Urothelium cell line (cell line): ENCODE measurements around the gene INSL3.
A peak's percentile ranks its signal among the peaks of the same experiment; 100 is the strongest.

ENCODE experiments used
- DNase-seq: peaks from one replicate; pipeline ENCODE4 v3.0.0; 2011; ENCODE audit warnings: low spot score, mixed read lengths
- FAIRE-seq: peaks from 2 replicates; lab custom pipeline; 2011; peaks lifted over from hg19 to GRCh38; lab: Jason Lieb, UNC

The INSL3 gene

DNA sequence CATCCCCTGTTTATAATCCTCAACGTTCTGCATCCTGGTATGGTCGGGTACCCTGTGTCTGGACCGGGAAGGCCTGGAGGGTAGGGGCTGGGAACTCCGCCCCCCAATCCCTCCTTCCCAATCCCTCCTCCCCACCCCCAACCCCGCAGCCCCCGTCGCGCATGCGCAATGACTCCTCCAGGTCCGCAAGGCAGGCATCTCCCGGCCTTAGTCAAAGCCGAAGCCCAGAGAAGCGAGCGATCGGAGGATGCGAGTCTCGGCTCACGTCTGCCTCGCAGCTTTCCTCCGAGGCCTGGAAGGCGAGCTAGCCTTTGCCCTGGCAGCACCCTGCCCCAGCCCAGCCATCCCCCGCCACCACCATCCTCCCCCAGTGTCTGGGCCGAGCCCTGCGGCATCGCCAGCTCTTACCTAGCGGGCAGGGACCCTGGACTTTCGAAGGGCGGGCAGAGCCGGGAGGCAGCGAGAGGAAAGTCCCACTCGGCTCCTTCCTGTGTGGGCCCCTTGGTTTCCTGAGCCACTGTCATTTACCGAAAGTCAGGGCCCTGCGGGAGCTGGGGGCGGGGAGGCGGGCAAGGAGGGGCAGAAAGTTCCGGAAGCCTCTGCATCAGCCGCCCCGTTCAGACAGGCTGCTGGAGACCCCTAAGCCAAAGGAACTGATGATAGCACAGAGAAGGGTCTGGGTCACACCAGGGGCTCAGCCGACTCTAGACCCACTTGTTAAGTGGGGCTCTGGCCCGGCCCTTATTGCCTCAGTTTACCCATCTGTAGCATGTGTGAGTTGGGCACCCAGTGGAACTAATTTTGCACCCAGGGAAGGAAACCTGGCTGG, 26.4 kb upstream of the INSL3 start, which contains the start of gene JAK3:
TSS of gene JAK3 (minus strand) at position 445 of the 829 bp plus-strand sequence. CDS start 3,565 bp downstream, outside the sequence.
- FAIRE-seq (no peak), DNase-seq (peak; percentile 72)

DNA sequence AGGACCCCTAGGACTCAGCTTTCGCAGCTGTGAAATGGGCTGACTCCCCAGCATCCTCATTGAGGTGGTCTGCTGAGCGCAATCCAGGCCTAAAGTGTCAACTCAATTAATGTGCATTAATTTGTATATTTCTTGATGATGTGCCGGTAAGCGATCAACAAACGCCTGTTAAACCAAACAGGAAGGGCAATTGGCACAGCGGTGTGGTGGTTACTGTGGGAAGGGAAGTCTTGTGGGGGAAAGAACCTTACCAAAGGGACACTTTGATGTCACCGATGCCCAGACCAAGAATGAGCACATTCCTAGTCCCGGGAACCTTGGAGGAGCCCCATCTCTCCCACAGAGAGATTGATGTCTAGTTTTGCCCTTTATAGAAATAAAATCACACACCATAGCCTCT, 24.8 kb upstream of the INSL3 start:
- no peak for FAIRE-seq
- no peak for DNase-seq

DNA sequence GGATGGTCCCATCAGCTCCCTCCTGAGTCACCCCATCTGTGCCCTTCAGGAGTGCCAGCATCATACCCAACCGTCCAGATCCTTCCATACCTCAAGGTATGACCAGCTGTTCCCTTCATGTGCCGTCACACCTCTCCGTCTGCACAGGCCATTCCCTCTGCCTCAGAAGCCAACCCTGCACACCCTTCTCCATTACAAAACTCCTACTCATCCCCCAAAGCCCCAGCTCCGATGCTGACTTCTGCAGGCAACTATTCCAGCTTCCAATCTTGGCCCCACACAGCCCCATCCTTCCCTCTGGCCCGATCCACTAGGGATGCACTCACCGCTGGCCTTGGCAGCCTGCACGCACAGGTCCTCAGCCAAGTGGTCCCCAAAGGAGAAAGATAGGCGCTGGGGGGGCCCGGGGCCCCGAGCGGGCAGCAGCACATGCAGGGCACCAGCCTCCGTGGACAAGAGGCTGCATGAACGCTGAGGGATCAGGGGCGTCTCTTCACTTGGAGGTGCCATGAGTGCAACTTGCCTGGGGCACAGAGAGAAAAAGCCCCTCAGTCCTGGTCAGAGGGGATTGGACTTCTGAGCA, 22.7 kb upstream of the INSL3 start:
- FAIRE-seq (no peak), DNase-seq (no peak)

DNA sequence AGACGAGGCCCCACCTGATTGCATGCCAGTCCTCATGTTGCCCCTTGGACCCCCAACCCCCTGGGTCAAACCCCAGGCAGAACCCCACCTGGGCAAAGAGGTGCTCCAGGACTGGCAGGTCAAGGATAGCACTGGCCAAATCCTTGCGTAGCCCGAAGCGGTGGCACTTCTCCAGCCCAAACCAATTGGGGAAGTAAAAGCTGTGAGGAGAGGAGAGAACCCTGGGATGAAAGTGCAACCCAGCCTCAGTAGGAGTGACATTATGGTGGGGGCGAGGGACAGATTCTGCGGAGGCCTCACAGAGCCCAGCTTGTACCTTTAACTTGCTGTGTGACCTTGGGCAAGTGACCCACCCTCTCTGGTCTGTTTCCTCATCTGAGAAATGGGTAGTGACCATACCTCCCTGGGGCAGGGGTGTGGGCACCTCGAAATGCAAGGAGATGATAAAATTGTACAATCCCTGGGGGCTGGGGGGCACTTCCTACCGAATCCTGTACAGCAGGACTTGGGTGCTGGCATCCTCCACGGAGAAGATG, 22.0 kb upstream of the INSL3 start:
- DNase-seq (no peak), FAIRE-seq (no peak)

DNA sequence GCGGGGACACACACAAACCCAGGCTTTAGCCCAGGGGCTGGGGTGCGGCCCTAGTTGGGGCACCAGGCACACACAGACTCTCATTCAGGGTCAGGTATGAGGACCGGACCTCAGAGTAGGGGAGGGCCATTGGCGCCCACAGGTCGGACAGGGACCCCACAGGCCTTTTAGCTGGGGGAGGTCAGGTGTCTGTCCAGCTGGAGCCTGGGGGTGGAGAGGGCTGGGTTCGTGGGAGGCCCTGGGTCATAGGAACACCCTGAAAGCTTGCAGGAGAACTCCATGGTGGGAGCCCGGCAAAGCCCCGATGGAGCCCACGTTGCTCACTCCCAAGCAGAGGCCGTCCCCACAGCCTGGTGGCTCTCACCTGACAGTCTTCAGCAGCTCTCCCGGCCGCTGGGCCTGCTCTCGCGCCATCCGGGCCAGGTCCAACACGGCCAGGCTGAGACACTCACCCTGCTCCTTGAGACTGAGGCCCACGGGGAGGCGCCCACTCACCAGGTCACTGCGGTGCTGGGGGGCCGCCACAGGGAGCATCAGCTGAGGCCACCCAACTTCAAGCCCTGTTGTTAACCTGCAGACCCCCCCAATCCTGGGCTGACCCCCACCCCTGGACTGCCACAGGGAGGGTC, 21.5 kb upstream of the INSL3 start:
- FAIRE-seq (no peak), DNase-seq (no peak)

DNA sequence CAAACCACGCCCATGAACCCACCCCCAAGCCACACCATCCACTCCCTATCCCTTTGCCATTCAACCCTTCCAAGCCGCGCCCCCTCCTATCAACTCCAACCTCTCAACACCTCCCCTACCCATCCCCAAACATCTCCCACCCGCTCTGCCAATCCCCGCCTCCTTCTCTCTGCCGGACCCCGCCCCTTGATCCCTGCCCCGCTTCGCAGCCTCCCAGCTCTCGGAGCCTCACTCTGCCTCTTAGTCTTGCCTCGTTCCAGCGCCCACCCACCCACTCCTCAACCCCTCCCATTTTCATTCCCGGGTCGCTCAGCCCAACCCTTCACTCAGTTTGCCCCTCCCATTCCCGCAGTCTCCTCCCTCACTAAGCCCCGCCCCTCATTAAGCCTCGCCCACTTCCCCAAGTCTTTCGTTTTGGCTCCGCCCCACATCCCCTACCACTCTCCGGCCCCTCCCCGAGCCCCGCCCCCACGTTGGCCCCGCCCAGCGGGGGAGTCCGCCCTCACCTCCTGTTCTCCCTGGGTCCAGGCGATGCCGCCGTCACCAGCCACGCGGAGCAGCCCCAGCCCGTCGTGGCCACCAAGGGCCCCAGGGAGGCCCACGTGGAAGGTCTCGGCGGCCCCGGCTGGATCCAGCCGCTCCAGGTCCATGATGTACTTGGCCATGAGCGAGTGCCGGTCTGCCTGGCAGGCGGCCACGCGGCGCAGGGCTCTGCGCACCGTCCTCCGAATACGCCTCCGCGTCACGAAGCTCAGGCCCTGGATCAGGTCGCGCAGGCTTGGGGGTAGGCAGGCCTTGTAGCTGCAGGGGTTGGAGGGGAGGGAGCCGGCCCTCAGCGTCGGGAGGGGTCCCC, 20.7 kb upstream of the INSL3 start:
- DNase-seq (peak; percentile 67), FAIRE-seq (no peak)

DNA sequence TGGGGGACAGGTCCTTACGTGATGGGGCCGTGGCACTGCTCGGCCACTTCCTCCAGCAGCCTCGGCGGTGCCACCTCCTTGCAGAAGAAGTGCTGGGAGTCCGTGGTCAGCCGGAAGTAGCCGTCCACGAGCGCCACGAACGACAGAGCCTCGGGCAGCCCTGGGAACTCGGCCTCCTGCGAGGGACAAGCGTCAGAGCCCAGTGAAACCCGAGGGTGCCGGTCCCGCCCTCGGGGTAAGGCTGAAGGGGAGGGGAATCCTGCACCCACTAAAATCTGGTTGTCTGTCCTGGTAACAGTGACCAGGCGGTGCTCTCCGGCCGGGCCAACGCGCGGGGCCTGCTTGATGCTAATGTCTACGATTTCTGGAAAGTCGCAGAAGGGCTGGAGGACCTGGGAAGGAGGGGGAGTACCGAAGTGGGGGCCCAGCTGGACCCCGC, 20.1 kb upstream of the INSL3 start:
- DNase-seq (no peak), FAIRE-seq (no peak)

DNA sequence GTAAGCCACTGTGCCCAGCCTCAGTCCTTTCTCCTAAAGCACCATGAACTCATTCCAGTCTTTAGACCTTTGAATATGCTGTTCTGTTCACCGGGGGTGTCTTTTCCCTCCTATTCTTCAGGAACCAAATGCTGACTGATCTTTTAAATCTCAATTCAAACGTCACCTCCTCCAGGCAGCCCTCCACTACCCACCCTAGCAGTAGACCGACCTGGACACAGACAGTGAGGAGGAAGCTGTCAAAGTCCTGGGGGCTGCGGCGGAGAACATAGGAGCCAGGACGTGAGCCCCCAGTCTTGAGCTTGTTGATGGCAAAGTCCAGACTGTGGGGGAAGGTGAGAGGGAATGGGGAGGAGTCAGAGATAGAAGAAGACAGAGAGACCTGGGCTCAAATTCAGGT, 18.7 kb upstream of the INSL3 start:
- DNase-seq, result no peak
- FAIRE-seq, result no peak

DNA sequence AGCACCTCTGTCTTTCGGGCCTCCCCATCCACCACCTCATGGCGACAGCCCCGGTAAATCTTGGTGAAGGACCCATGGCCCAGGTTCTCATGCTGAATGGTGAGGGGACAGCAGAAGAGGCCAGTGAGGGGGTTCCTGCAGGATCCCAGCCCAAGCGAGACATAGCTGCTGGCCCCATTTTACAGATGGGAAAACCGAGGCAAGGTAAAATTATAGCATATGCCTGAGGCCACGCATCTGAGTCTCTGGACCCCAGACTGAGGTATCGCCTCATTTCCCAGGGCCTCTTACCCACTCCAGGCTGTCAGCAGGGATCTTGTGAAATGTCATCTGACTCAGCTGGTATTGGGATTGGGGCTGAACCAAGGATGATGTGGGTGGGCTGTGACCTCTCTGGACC, 16.7 kb upstream of the INSL3 start:
- FAIRE-seq, result no peak
- no peak for DNase-seq

DNA sequence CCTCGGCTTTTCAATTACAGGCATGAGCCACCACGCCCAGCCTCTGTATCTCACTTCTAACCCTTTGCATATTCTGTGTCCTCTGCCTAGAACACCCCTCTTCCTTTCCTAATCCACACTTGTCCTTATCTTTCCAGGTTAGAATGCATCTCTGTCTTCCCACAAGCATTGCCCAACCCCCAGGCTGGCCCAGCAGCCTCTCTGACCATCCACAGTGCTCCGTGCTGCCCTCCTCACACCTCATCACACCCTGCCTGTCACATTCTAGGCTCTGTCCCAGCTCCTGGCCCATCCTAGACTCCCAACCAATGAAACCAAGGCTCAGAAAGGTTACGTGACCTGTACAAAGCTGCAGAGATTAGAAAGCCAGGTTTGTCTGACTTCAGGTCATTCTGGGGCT, 15.2 kb upstream of the INSL3 start:
- FAIRE-seq (no peak), DNase-seq (no peak)

DNA sequence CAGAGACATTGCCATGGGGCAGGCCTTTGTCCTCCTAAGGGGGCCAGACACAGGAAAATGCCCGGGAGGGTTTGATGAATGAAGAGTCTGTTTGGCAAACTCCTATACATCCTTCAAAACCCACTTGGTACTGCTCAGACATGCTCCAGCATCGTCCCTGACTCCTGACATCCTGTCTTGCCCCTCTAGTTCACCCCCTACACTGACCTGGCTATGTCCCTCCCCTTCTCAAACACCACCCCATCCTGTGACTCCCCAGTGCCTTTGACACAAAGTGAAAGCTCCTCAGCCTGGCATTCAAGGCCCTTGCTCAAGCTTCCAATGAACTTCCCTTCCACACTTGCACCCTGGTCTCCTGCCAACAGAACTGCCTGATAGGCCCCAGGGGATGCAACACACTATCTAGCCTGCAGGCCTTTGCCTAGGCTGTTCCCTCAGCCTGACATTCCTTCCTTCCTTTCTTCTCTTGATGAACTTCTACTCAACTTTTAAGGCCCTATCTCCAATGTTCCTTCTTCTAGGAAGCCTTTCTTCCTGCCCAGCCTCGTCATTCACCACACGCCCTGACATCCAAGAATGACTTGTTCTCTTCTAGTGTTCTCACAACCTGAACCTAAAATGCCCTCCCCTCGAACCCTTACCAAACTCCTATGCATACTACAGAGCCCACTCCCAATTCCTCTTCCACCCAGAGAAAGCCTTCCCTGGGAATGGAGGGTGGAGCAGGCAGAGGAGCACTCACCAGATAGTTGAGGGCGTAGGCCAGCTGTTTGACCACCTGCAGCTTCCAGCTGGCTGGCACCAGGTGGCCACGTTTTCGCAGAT, 14.1 kb upstream of the INSL3 start:
- no peak for FAIRE-seq
- no peak for DNase-seq

DNA sequence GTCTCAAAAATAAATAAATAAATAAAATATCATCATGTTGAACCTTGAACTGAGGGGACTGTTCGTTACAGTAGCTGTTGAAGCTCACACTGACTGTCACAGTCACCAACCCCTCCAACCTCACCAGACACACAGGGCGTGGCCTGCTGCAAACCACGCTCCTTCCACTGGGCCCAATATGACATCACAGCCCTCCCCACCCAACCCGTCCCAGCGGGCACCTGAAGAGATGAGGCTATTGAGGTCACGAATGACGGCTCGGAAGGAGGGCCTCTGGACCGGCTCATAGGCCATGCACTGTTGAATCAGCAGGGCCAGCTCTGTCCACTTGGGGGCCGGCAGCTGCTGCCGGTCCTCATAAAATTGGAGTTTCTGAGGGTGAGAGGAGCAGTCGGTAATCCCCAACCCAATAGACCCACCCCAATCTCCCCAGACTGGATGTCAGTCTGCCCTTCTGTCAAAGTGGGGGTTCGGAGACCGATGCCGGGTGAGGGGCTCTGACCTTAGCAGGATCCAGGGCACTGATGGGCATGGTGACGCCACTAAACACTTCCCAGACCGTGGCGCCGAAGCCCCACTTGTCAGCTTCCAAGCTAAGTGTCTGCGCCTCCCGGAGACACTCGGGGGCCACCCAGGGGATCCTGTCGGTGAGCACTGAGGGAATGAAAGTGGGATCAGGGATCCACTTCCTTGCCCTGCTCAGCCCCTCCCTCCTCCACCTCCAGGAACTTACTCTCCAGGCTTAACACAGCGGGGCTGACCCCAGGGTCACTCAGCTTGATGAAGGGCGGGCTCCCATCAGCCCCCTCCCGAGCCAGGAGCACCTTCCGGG, 13.2 kb upstream of the INSL3 start:
- FAIRE-seq (no peak), DNase-seq (no peak)

DNA sequence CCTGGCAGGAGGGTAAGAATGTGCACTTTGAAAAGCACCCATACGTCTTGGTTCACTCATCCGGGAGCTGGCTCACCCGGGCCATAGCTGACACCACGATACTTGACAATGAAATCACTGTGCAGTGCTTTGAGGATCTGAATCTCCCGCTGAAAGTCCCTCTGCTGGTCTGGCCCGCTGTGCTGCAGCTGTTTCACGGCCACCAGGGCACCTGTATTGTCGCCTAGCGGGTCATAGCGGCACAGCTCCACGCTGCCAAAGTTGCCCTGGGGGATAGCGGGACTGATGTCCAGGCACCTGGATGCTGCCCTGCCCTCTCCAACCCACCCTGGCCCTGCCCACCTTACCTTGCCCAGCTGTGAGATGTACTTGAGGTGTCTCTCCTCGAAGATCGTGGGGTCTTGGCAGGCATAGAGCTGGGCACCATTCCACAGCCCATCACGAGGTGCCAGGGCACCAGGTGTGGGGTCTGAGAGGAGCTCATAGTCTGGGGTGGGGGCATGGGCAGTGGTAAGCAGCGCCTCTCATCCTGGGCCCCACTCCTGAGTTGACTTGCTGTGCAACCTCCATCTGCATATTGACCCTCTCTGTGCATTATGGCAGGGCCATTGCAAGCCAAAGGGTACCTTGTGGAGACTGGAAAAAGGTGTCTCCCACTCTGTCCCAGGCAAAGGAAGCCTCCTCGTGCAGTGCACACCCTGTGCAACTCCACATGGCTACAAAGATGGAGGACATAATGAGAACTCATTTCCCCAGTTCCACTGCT, 11.3 kb upstream of the INSL3 start:
- DNase-seq (no peak), FAIRE-seq (no peak)

DNA sequence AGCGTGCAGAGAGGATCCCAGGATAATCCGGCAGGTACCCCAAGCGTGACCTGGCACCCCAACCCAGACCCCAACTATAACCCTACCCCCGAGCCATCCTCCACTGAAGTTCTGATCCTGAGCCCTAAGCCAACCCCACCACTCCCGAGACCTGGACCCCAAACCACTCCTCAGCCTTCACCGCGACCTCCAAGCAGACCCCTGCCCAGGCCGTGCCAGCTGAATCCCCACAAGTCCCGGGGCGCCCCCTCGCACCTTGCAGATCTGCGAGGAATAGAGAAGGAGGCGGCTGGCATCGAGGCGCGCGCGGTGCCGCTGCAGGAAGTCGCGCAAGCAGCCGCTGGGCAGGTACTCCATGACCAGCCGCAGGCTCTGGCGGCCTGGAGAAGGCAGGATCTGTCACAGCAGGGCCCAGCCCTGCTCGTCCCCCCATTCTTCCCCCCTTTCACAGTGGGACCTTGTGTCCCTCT, 10.1 kb upstream of the INSL3 start:
- FAIRE-seq (no peak), DNase-seq (no peak)

DNA sequence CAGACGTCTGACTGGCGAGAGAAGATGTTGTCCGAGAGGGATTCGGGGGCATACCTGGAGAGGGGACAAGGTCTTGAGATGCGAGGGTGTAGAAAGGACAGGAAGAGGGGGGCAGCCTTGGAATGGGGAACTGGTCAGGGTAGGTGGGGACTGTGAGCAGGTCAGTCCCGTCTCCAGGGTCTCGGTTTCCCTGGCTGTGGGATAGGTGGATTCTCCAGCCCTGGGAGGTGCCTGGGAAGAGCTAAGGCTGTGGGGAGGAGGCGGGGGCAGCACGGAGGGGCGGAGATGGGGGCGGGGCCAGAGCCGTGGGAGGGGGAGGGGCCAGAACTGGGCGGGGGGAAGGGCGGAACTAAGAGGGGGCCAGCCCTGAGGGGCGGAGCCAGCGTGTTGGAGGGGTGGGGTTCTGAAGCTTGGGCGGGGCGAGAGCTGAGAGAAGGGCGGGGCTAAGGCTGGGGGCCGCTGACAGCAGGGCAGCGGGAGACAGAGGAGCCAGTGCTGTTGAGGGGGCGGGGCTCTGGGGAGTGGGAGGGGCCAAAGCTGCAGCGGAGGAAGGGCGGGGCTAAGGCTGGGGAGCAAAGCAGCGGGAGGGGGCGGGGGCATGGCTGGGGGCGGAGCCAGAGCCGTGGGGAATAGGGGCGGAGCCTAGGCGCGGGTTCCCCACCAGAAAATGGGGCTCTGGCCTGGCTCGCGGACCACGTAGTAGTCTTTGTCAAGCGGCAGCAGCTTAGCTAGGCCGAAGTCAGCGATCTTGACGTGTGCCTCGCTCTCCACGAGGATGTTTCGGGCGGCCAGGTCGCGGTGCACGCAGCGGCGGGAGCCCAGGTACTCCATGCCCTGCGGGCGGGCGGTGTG, 9.5 kb upstream of the INSL3 start:
- FAIRE-seq (no peak), DNase-seq (peak; percentile 72)

DNA sequence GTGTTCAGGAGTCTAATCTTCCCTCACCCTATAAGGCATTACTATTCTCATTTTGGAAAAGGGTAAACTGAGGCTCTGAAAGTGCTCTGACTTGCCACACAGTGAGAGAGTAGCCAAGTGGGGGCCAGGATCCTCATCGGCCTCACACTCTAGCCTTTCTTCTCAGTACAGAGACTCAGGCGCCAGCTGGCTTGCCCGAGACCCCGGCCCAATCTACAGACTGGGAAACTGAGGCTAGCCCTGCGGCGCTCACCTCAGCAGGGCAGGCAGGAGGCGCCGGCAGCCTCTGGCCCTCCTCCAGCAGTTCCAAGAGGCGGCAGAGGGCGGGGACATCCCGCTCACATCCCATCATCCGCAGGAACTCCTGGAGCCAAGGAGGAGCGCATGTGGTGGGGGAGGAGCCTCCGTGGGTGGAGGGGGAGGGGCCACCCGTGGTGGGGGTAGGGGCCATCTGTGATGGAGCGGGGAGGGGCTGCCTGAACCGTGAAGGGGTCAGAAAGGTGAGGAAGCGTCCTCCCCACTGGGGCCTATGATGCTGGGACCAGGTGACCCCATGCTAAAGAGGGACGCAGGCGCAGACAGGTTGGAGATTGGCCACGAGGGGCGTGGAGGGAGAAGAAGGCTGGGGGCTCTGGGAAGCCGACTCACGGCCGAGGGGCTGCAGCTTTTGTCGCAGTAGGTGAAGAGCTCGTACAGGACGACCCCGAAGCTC, 8.7 kb upstream of the INSL3 start:
- no peak for FAIRE-seq
- peak; percentile 69 for DNase-seq
